ENCODE results near the gene GREB1L. TPM values are rescaled to one million over a fixed set of nuclear protein-coding genes. Genes with fewer than 3 reads are reported as not detected.

The GREB1L gene
- total RNA-seq, 6 experiments from 2014 or later, result 3.1 to 7.9 (median 5.7) TPM

DNA sequence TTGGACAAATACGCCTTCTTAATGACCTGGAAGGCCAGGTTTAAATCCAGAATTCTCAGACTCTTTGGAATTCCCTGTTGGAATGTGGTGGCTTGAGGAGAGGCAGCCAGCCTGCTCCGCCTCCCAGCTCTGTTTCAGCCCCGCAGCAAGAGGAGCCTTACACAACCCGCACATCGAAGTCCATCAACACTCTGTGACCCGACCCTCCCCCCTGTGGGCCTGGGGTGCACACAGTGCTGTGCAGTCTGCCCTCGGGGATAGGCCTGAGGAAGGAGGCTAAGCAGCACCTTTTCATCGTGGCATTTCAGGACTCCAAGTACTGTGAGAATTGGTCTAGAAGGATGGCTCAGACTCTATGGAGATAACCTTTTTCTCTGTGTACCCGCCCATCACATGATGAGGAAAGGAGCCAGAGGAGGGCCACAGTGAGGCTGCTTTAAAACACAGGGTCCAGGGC lies 73.7 kb downstream of the GREB1L start:
- WGBS (ENCODE audit: insufficient coverage, low coverage, low lambda C conversion rate, missing lambda C conversion rate), result 52% methylated on average over 9 of the region's 9 CpGs
- TF ChIP-seq POLR2A (IDR thresholded peaks at IDR 0.05), result no peak
- TF ChIP-seq CTCF (IDR thresholded peaks at IDR 0.05), result no peak
- peak in 1 of 4 donors; percentile 36 for ATAC-seq
- Histone ChIP-seq H3K36me3 (no peaks in the 10 kb centered on the region), H3K9me3 (no peaks in the 10 kb centered on the region), H3K27me3 (no peaks in the 10 kb centered on the region), H3K4me1 (no peaks in the 10 kb centered on the region), H3K4me3 (no peak overlapping the region), H3K27ac (no peak overlapping the region)
- intact Hi-C loops (cut with DNase I), result no loop called here
- no peak for DNase-seq

- no peak for TF ChIP-seq CTCF (IDR thresholded peaks at IDR 0.05)
- TF ChIP-seq POLR2A (IDR thresholded peaks at IDR 0.05), result no peak
- WGBS (ENCODE audit: insufficient coverage, low coverage, low lambda C conversion rate, missing lambda C conversion rate), result 100% methylated on average over 1 of the region's 1 CpG
- no peak overlapping the region for H3K27ac ChIP-seq
- H3K9me3 ChIP-seq, result no peaks in the 10 kb centered on the region
- no peak for DNase-seq
- H3K27me3 ChIP-seq, result no peaks in the 10 kb centered on the region
- intact Hi-C loops (cut with DNase I), result no loop called here
- H3K4me3 ChIP-seq, result no peak overlapping the region
- H3K4me1 ChIP-seq, result no peaks in the 10 kb centered on the region
- no peak for ATAC-seq
- no peaks in the 10 kb centered on the region for H3K36me3 ChIP-seq
These were observed 74.3 kb downstream of the GREB1L start for GRCh38 chr18:21316296-21316695.

DNA sequence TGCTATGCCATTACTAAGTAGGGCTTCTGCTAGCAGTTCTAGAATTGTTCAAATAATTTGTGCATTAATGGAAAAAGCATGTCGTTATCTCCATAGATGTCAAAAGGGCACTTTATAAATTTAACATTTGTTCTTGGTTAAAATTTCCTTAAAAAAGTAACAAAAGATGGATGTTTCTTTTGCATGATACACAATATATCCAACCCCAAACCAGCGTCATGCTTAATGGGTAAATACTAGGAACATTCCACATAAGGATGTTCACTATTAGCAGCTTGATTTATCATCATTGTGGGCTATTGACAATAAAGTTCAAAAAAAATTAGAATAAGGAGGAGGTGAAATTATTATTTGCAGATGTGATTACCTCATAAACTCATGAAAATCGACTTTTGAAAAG lies 79.7 kb downstream of the GREB1L start:
- no peaks in the 10 kb centered on the region for H3K27me3 ChIP-seq
- H3K27ac ChIP-seq, result no peak overlapping the region
- intact Hi-C loops (cut with DNase I), result no loop called here
- no peak for DNase-seq
- ATAC-seq, result no peak
- no peaks in the 10 kb centered on the region for H3K4me1 ChIP-seq
- WGBS (ENCODE audit: insufficient coverage, low coverage, low lambda C conversion rate, missing lambda C conversion rate), result 77% methylated on average over 3 of the region's 3 CpGs
- H3K36me3 ChIP-seq, result no peaks in the 10 kb centered on the region
- no peak overlapping the region for H3K4me3 ChIP-seq
- TF ChIP-seq POLR2A (IDR thresholded peaks at IDR 0.05), result no peak
- no peak for TF ChIP-seq CTCF (IDR thresholded peaks at IDR 0.05)
- no peaks in the 10 kb centered on the region for H3K9me3 ChIP-seq

GRCh38 chr18:21327101-21327500 lies 85.1 kb downstream of the GREB1L start:
- ATAC-seq, result no peak
- no peak for TF ChIP-seq CTCF (IDR thresholded peaks at IDR 0.05)
- no peak for TF ChIP-seq POLR2A (IDR thresholded peaks at IDR 0.05)
- intact Hi-C loops (cut with DNase I), result no loop called here
- H3K36me3 ChIP-seq, result no peaks in the 10 kb centered on the region
- H3K27ac ChIP-seq, result no peak overlapping the region
- no peaks in the 10 kb centered on the region for H3K27me3 ChIP-seq
- DNase-seq, result no peak
- whole genome bisulfite sequencing (ENCODE audit: insufficient coverage, low coverage, low lambda C conversion rate, missing lambda C conversion rate), result 53% methylated on average over 3 of the region's 3 CpGs
- H3K4me1 ChIP-seq, result peaks cover 0 to 16% (median 3%) of the 10 kb centered on the region in 4 donors
- H3K9me3 ChIP-seq, result no peaks in the 10 kb centered on the region
- no peak overlapping the region for H3K4me3 ChIP-seq

Data from right lobe of liver (tissue), 6 donors.